NCI-H446 (cell line): Measurements from ENCODE around the gene LHPP.

Experiments
- DNase-seq, 2 experiments: peaks; one replicate each; lab custom pipeline; 2025; lab: John Stamatoyannopoulos, UW

Gene LHPP

DNA sequence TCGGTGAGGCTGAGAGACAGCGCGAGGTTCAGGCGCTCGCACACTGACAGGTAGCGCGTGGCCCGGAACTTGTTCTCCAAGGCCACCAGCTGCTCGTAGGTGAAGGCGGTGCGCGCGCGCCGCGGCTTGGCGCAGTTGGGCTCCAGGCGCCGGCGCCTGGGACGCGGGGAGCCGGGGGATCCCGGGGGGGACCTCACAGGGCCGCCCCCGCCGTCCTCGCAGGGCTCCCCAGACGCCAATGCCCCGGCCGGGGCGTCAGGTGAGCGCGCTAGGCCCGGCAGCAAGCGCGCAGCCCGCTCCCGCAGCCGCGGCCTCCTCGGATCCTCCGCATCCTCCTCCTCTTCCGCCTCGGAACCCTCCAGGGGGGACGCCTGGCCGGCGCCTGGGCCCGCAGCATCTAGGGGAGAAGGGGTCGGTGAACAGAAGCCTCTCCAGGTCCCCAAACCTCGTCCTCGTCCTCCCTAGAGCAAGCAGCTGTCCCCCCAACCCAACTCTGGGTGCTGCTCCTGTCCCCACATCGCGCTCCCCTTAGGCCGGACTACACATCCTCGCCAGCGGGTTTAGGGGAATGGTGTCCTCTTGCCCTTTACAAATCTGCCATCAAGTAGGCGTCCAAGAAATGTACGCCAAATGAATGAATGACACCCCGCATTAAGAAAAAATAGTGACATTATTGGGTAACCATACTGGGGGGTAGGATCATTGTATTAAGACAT, 13.7 kb upstream of the LHPP start:
- no peak for DNase-seq

DNA sequence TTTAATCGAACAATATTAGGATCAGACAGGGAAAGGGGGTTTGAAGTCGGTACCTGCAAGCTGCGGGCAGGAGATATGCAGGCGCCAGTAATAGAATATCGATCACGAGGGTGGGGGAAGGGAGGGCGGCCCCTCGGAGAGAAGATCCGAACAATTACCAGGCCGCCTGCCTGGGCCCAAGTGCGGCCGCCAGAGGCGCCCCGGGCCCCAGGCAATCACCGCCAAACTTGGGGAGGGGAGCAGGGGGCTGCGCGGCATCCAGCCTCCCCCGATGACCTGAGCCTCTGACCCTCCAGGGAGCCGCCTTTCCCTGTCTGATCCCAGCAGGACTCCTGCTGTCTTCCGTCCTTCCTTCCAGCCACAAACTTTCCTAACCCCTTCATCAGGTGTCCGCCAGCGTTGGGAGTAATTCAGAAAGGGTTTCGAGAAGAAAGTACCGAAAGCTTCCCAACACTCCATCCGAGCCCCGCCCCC, 12.9 kb upstream of the LHPP start:
- DNase-seq = no peak

- DNase-seq = no peak
Measured at GRCh38 chr10:124449170-124450011, 12.2 kb upstream of the LHPP start.

GRCh38 chr10:124450012-124450782, 11.4 kb upstream of the LHPP start, which contains the start of gene NKX1-2:
NKX1-2 (minus strand) TSS chr10:124450035; CDS start chr10:124449943, 92 bp downstream.
- peak in 1 of 2 experiments; percentile 12 for DNase-seq

DNA sequence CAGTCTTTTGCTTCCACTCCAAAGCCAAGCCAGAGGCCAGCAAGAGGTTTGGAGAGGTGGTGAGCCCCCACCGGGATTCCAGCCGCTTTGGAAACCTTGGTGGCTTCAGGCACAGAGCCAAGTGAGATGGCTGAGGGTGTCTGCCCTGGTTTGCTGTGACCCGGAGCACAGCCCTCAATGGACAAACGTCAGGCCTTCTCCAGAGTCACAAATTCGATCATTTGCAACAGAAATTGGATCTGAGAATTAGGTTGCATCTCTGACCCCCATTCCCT, 10.9 kb upstream of the LHPP start:
- no peak for DNase-seq

- no peak for DNase-seq
Measured at GRCh38 chr10:124451276-124451675, 10.3 kb upstream of the LHPP start.

DNA sequence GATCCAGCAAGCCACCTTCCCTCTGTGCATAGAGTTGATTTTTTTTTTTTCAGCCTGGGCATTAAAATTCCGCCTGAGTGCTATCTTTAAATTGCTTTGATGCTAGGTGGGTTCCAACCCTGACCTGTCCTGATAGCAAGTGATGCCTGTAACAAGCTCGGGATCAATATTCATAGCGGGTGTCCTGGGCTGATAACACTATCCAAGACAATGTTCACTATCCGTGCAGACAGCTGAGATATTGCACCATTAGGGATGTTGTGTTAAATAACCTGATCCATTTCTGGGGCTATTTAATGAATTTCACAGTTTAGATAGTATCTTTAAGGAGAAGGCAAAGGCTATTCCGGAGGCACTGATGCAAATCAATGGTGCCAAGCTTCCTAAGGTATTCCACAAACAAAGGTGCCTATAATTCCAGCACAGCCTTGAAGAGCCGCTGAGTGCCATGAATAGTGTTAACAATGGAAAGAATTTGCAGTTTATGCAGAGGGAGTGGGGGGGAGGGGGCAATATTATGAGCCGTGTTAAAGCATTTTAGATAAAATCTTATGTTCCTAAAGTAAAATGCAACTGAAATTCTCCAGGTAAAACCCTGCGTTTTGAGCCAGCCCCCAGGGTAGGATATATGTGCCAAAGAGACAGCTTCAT, 7.5 kb upstream of the LHPP start:
- DNase-seq = no peak

DNA sequence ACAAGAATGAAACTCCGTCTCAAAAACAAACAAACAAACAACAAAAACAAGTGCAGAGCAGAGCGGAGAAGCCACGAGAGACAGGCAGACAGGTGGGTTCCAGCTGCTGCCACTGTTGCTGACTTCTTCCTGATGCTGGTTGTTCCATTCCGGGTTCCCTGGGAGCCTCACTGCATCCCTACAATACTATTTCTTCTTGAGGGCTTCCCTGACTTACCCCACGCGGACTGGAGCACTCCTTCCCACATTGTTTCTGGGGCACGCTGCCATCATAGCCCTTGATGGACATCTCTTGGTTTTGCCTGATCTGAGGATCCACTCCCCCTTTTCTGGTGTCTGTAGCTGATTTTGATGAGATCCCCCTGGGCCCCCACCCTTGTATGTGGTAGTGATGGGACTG, 6.2 kb upstream of the LHPP start:
- no peak for DNase-seq

GRCh38 chr10:124458473-124458872, 3.1 kb upstream of the LHPP start:
- DNase-seq = no peak

DNA sequence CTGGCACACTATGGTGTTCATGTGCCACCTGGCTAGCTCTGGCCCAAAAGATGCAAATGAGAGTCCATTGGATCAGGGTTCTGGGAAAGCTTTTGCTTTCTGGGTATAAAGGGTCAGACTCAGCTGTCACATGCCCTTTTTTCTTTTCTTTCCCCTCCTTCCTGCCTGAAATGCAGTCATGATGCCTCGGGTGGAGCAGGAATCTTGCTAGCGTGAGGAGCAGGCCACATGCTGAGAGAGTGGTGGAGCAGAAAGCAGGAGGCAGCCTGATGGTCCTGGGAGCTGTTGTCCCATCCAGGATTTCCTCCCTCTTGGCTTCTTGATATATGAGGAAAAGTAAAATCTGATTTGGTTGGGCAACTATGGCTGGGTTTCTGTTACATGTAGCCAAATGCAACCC, 2.7 kb upstream of the LHPP start:
- no peak for DNase-seq

DNA sequence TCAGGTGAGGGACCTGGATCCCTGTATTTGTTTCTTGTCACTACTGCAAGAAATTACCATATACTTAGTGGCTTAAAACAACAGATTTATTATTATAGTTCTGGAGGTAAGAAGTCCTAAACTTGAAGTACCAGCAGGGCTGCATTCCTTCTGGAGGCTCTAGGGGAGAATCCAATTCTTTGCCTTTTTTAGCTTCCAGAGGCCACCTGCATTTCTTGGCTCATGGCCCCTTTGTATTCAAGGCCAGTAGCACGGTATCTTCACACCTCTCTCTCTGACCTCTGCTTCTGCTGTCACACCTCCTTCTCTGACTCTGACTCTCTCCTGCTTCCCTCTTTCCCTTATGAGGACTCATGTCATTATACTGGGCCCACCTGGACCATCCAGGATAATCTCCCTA, 2.2 kb upstream of the LHPP start:
- DNase-seq = no peak

- no peak for DNase-seq
Measured at GRCh38 chr10:124460144-124460543, 1.5 kb upstream of the LHPP start.

GRCh38 chr10:124462348-124462695, 699 bp downstream of the LHPP start:
- no peak for DNase-seq

GRCh38 chr10:124464028-124464965, 2.7 kb downstream of the LHPP start:
- no peak for DNase-seq

DNA sequence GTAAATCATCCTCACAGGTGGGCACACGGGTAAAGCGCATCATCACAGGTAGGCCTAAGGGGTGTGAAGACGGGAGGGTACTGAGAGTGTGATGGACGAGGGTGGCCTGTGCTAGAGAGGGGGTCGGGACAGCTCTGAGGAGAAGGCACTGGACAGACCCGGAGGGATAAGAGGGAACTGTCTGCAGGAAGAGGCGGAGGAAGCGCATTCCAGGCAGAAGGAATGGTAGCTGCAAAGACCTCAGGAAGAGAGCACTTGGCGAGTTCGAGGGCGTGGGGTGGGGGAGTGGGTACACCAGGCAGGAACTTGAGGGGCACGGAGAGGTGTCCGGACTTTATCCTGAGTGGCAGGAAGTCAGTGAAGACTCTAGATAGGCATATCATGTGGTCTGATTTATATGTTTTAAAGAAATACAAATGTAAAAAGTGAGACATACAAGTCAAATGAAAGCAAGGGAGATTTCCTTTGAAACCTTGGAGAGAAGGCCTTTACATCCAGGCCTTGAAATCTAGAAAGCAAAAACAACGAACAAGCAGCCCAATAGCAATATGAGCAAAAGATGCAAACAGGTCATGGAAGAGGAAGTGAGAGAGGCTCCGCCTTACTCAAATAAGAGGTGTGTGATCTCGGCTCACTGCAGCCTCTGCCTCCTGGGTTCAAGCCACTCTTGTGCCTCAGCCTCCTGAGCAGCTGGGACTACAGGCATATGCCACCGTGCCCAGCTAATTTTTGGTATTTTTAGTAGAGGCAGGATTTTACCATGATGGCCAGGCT, 3.6 kb downstream of the LHPP start:
- no peak for DNase-seq

- no peak for DNase-seq
Measured at GRCh38 chr10:124465777-124466488, 4.3 kb downstream of the LHPP start.

DNA sequence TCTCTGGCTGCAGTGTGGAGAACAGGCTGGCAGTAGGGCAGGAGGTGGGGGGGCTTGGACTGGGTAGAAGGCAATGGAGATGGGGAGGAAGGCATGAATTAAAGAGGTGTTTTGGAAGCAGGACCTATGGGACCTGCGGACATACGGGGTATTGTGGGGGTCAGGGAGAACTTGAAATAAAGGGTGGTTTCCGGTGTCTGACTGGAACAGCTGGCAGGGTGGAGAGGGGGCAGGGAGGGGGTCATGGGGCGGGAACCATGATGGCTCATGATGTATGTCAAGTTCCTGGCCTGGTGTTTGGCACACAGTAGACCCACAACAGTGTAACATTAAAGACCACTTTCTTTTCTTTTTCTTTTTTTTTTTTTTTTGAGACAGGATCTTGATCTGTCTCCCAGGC, 5.5 kb downstream of the LHPP start:
- no peak for DNase-seq

DNA sequence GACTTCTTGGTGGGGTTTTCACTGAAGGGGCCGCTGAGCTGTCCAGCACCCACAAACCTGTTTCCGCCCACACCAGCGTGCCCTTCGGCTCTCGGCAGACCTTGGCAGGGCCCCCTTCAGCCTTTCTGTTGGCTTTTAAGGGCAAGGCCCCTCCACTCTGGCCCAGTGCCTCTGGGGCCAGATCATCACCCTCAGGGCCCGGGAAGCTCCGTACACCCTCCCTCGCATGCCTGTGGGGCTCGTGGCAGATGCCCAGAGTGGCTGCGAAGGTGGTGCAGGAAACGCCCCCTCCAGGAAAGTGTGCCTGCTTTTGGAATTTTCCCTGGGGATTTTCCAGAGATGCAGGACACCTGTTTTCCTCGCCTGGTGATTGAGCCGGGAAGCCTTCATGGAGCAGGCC, 7.0 kb downstream of the LHPP start:
- DNase-seq = no peak

- DNase-seq = no peak
Measured at GRCh38 chr10:124469956-124470484, 8.4 kb downstream of the LHPP start.
